B cell (primary cell): ENCODE results near the gene TRMT61A. TPM values are rescaled to one million over a fixed set of nuclear protein-coding genes. Genes with fewer than 3 reads are reported as not detected.

Source experiments
- ATAC-seq: fragments of 200-7000 bp; cut with Tn5 transposase; one replicate; pipeline ENCODE4 v1.10.0; 2021; ENCODE audit warnings: low read depth, mild to moderate bottlenecking, moderate number of reproducible peaks, moderate library complexity
- CTCF ChIA-PET: fragments of 350-600 bp; sonication (Branson Sonifier 250); formaldehyde crosslinking; loops from one replicate; lab custom pipeline; 2021; ENCODE audit warnings: antibody characterized with exemption, inconsistent platforms; lab: Charles Lee
- POLR2A ChIA-PET: fragments of 350-600 bp; sonication (Branson Sonifier 250); formaldehyde crosslinking; loops from one replicate; lab custom pipeline; 2021; ENCODE audit warnings: antibody characterized with exemption; lab: Charles Lee
- DNase-seq: peaks from one replicate; pipeline ENCODE4 v3.0.0; 2013
- H2AFZ ChIP-seq: 2 replicates; pipeline ENCODE4 v1.6.1; 2012; ENCODE audit warnings: mild to moderate bottlenecking, low read depth, low read length; ENCODE audit not compliant: insufficient read depth, poor library complexity, severe bottlenecking
- H3K27ac ChIP-seq, 2 donors: 1 replicate in 1 of 2; 2 replicates in 1 of 2; pipeline ENCODE4 v1.5.1; 2012 to 2013; ENCODE audit warnings: low read length in 2 of 2, mild to moderate bottlenecking in 2 of 2, moderate library complexity in 1 of 2
- H3K27me3 ChIP-seq, 4 experiments: fragments of 200-600 bp in 1 of 4; sonication (generic) in 1 of 4; replicated peaks in 1 of 4; 1 replicate in 2 of 4; 2 replicates in 2 of 4; pipeline versions ENCODE4 v1.6.1 to v1.7.0; 2013 to 2016; ENCODE audit warnings: low read length in 3 of 4, mild to moderate bottlenecking in 2 of 4, mixed read lengths in 1 of 4, moderate library complexity in 1 of 4; ENCODE audit not compliant: insufficient read depth in 4 of 4, control insufficient read depth in 3 of 4; ENCODE audit errors: control extremely low read depth in 1 of 4
- H3K36me3 ChIP-seq, 2 experiments: replicated peaks in 1 of 2; 1 replicate in 1 of 2; 2 replicates in 1 of 2; pipeline versions ENCODE4 v1.6.1 to v1.7.1; 2013; ENCODE audit warnings: low read length in 1 of 2; ENCODE audit not compliant: insufficient read depth in 2 of 2, control insufficient read depth in 1 of 2; ENCODE audit errors: control extremely low read depth in 1 of 2, extremely low read depth in 1 of 2
- H3K4me1 ChIP-seq, 2 donors: fragments of 200-600 bp in 1 of 2; sonication (generic) in 1 of 2; 1 replicate in 1 of 2; 2 replicates in 1 of 2; pipeline versions ENCODE4 v1.5.1 to v1.6.1; 2013 to 2017; ENCODE audit warnings: low read length in 2 of 2; ENCODE audit not compliant: control insufficient read depth in 2 of 2, insufficient read depth in 2 of 2
- H3K4me2 ChIP-seq: replicated peaks from 2 replicates; pipeline ENCODE3; 2012; ENCODE audit warnings: mild to moderate bottlenecking, low read depth, low read length; ENCODE audit not compliant: poor library complexity, severe bottlenecking
- H3K4me3 ChIP-seq, 5 experiments: fragments of 200-600 bp in 1 of 5; sonication (generic) in 1 of 5; 1 replicate in 3 of 5; 2 replicates in 2 of 5; pipeline versions ENCODE4 v1.5.1 to v1.7.0; 2011 to 2016; ENCODE audit warnings: low read length in 4 of 5, mild to moderate bottlenecking in 4 of 5, low read depth in 2 of 5, control low read depth in 1 of 5, moderate library complexity in 1 of 5; ENCODE audit not compliant: insufficient read depth in 1 of 5; ENCODE audit errors: control extremely low read depth in 1 of 5, extremely low read depth in 1 of 5
- H3K79me2 ChIP-seq: fragments of 200-600 bp; sonication (generic); one replicate; pipeline ENCODE4 v1.6.0; 2016; ENCODE audit warnings: low read length; ENCODE audit not compliant: control insufficient read depth, insufficient read depth
- H3K9ac ChIP-seq: fragments of 200-600 bp; sonication (generic); 2 replicates; pipeline ENCODE4 v1.6.1; 2017; ENCODE audit warnings: mild to moderate bottlenecking, low read length, moderate library complexity
- H3K9me3 ChIP-seq, 3 donors: one replicate each; pipeline versions ENCODE4 v1.6.1 to v1.7.1; 2013; ENCODE audit warnings: low read length in 2 of 3; ENCODE audit not compliant: control insufficient read depth in 2 of 3, insufficient read depth in 1 of 3; ENCODE audit errors: control extremely low read depth in 1 of 3
- H4K20me1 ChIP-seq: 2 replicates; pipeline ENCODE4 v1.6.0; 2012; ENCODE audit warnings: mild to moderate bottlenecking, low read length; ENCODE audit not compliant: insufficient read depth, control insufficient read depth, poor library complexity, severe bottlenecking
- H3K27ac Mint-ChIP-seq: one replicate; pipeline ENCODE4 v1.8.0; 2021; ENCODE audit warnings: mixed read lengths
- H3K27me3 Mint-ChIP-seq: one replicate; pipeline ENCODE4 v1.8.0; 2021; ENCODE audit warnings: mixed read lengths
- H3K4me1 Mint-ChIP-seq: one replicate; pipeline ENCODE4 v1.8.0; 2021; ENCODE audit warnings: mixed read lengths
- H3K4me3 Mint-ChIP-seq: one replicate; pipeline ENCODE4 v1.8.0; 2021; ENCODE audit warnings: mixed read lengths
- H3K9me3 Mint-ChIP-seq: one replicate; pipeline ENCODE4 v1.8.0; 2022; ENCODE audit warnings: mixed read lengths; ENCODE audit not compliant: insufficient read depth
- EZH2 ChIP-seq: IDR thresholded peaks from 2 replicates; pipeline ENCODE4 v1.6.1; 2012; ENCODE audit warnings: borderline replicate concordance, low read depth, mild to moderate bottlenecking, moderate library complexity, low read length; ENCODE audit not compliant: insufficient read depth, poor library complexity, severe bottlenecking
- WGBS: methylation state at CpG from one replicate; pipeline ENCODE4 v1.1.5; 2013; ENCODE audit warnings: missing lambda C conversion rate; ENCODE audit not compliant: insufficient coverage; 5-methylcytosine and 5-hydroxymethylcytosine counted together
- intact Hi-C: fragments of 100-400 bp; cut with micrococcal nuclease; formaldehyde crosslinking; loops from one replicate; pipeline ENCODE4 v1.10.0; 2022
- polyA plus RNA-seq: library from polyadenylated mRNA; depleted of rRNA; stranded (reverse); fragments of >200 nt; gene quantifications from 2 replicates; pipeline ENCODE4 v1.2.3, GENCODE V29; 2012
- total RNA-seq, 2 donors: library from RNA; stranded (reverse); fragments of 120-200 nt in 1 of 2; gene quantifications; 1 replicate in 1 of 2; 2 replicates in 1 of 2; pipeline versions ENCODE4 v1.2.3 to v1.2.4, GENCODE V29; 2013 to 2022
- TF ChIP-seq, protein P1 (sequence below): fragments of 200-600 bp; IDR thresholded peaks from one replicate; pipeline ENCODE4 v1.8.0; 2022; ENCODE audit warnings: antibody characterized with exemption, mild to moderate bottlenecking

Gene TRMT61A
- total and polyA plus RNA-seq, 2 donors (not counting 1 experiment from before 2014, with no cell fraction given): 9.5 to 18.4 TPM

- Histone ChIP-seq H3K4me3 (no peak overlapping the region), H3K4me2 (no peak overlapping the region), H3K79me2 (peaks cover 24% of the 10 kb centered on the region), H2AFZ (no peak overlapping the region), H3K36me3 (peaks cover 0 to 11% of the 10 kb centered on the region in 2 experiments), H3K27ac (no peak overlapping the region), H3K27me3 (no peaks in the 10 kb centered on the region), H3K9ac (no peak overlapping the region), H3K4me1 (peaks cover 15 to 26% of the 10 kb centered on the region in 2 donors), H3K9me3 (no peaks in the 10 kb centered on the region), H4K20me1 (peaks cover 34% of the 10 kb centered on the region)
- TF ChIP-seq, protein P1, sequence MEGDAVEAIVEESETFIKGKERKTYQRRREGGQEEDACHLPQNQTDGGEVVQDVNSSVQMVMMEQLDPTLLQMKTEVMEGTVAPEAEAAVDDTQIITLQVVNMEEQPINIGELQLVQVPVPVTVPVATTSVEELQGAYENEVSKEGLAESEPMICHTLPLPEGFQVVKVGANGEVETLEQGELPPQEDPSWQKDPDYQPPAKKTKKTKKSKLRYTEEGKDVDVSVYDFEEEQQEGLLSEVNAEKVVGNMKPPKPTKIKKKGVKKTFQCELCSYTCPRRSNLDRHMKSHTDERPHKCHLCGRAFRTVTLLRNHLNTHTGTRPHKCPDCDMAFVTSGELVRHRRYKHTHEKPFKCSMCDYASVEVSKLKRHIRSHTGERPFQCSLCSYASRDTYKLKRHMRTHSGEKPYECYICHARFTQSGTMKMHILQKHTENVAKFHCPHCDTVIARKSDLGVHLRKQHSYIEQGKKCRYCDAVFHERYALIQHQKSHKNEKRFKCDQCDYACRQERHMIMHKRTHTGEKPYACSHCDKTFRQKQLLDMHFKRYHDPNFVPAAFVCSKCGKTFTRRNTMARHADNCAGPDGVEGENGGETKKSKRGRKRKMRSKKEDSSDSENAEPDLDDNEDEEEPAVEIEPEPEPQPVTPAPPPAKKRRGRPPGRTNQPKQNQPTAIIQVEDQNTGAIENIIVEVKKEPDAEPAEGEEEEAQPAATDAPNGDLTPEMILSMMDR: no peak
- no peak for TF ChIP-seq EZH2
- Mint-ChIP-seq H3K4me1 (peaks cover 24% of the 10 kb centered on the region), H3K4me3 (no peak overlapping the region), H3K9me3 (no peaks in the 10 kb centered on the region), H3K27ac (no peak overlapping the region), H3K27me3 (no peaks in the 10 kb centered on the region)
- ATAC-seq (no peak), DNase-seq (no peak)
- WGBS: 93% methylated on average over 23 of the region's 23 CpGs
- ChIA-PET POLR2A (no interaction called here), CTCF (interaction anchor here (1.4 to 6.0 kb wide), 2 partner anchors 14 kb away, joined by 4 to 24 read pairs; no protein-coding TSS in a partner anchor)
- intact Hi-C loops: no loop called here
Observed at GRCh38 chr14:103533137-103533998, 4.4 kb downstream of the TRMT61A start.

DNA sequence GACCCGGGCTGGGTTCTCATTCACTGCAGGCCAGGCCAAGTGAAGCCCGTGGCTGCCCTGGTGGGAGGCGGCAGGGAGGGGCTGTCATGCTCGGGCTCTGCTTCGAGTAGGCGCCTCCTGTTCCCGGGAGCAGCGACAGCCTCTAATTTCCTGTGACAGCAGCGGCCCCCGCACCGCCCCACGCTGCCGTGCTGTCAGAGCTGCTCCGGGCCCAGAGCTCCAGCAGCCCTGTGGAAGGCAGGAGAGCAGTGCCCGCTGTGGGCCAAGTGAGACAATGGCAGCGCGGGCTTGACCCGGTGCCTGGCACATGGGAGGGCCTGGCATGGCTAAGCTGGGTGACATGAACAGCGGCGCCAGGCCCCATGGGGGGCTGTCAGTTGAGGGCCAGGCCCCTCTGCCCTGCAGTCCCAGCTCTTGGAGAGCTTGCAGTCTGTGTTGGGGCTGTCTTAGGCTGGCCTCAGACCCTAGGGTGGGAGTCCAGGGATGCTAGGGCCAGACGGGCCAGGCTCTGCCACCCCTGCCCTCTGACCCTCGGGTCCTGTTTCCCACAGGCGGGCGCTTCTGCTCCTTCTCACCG is 5.1 kb downstream of the TRMT61A start:
- DNase-seq (no peak), ATAC-seq (no peak)
- ChIA-PET CTCF (interaction anchor here (0.8 to 6.0 kb wide), 3 partner anchors 13 to 17 kb away, joined by 3 to 24 read pairs (median 3); no protein-coding TSS in a partner anchor), POLR2A (no interaction called here)
- no peaks in the 10 kb centered on the region for H3K27me3 Mint-ChIP-seq
- no peak overlapping the region for H3K27ac Mint-ChIP-seq
- Histone ChIP-seq H3K9me3 (no peaks in the 10 kb centered on the region), H3K9ac (no peak overlapping the region), H3K36me3 (peaks cover 0 to 11% of the 10 kb centered on the region in 2 experiments), H4K20me1 (peaks cover 34% of the 10 kb centered on the region), H3K79me2 (peaks cover 24% of the 10 kb centered on the region), H3K4me2 (no peak overlapping the region), H3K4me3 (no peak overlapping the region), H3K27me3 (no peaks in the 10 kb centered on the region), H2AFZ (no peak overlapping the region), H3K4me1 (peaks cover 11 to 21% of the 10 kb centered on the region in 2 donors), H3K27ac (no peak overlapping the region)
- no peak overlapping the region for H3K4me3 Mint-ChIP-seq
- peaks cover 19% of the 10 kb centered on the region for H3K4me1 Mint-ChIP-seq
- TF ChIP-seq EZH2: no peak
- WGBS: 94% methylated on average over 25 of the region's 25 CpGs
- H3K9me3 Mint-ChIP-seq: no peaks in the 10 kb centered on the region
- intact Hi-C loops: no loop called here
